ELF-1 (cell line): ENCODE measurements around the gene PAX8.

Experiments
- DNase-seq: peaks from one replicate; pipeline ENCODE4 v3.0.0-alpha.2; 2016; ENCODE audit warnings: low read depth, low spot score

Gene PAX8

DNA sequence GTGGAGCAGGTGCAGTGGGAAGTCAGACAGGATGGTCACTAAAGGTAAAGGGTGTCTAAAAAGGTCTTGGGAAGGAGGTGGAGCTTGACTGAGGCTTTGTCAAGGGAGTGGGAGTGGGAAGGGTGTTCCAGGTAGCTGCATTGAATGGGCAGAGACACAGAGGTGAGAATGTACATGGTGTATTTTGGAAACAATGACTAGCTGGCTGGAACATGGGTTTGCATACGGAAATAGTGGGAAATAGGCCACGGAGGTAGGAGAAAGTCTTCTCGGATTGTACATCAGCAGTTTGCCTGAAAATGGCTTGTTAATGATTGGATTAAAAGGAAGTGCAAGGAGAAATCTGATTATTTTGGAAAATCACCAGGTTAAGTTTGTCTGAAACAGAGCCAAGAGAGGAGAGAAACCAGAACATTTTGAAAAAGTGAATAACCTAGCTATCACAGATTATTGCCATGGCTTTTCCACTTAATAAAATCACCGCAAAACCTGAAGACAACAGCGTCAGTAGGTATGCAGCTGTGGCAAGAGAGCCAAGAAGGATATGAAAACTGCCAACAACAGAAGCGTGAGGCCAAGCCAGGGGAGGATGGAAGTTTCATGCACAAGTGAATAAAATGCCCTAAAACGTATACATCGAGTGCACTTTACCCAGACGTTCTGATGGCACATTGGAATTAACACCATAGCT is 13.9 kb downstream of the PAX8 start:
- DNase-seq, result no peak

DNA sequence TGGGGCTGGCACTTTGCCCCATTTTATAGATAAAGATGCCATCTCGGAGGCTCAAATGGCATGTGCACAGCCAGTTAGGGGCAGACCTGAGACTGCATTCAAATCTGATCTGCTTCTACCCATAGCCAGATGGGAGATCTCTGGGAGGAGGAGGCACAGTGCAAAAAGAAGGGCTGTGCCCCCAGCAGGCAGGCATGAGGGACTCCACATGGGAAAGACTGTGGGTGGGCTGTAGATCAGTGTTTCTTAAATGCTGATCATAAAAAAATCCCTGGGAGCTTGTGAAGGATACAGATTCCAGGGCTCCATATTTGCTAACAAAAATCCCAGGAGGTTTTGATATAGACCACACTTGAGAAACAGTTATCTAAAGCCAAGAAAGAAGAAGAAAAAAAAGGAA is 15.2 kb downstream of the PAX8 start:
- DNase-seq, result no peak

DNA sequence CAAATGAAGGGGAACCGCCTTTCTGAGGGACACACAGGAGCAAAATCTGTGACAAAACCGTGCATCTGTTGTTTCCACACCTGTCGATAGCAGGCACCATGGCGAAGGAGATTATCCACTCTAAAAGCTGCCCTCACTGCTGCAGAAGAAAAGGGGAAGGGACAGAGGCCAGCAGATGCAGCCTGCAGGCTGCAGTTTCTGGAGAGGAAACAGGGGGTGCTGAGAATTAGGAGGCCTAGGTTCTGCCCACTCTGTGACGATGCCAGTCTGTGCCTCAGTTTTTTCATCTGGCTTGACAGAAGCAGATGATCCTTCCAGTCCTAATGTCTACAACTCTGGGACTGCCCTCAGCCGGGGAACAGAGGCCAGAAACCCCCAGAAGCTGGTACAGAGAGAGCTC is 17.7 kb downstream of the PAX8 start:
- DNase-seq, result no peak

DNA sequence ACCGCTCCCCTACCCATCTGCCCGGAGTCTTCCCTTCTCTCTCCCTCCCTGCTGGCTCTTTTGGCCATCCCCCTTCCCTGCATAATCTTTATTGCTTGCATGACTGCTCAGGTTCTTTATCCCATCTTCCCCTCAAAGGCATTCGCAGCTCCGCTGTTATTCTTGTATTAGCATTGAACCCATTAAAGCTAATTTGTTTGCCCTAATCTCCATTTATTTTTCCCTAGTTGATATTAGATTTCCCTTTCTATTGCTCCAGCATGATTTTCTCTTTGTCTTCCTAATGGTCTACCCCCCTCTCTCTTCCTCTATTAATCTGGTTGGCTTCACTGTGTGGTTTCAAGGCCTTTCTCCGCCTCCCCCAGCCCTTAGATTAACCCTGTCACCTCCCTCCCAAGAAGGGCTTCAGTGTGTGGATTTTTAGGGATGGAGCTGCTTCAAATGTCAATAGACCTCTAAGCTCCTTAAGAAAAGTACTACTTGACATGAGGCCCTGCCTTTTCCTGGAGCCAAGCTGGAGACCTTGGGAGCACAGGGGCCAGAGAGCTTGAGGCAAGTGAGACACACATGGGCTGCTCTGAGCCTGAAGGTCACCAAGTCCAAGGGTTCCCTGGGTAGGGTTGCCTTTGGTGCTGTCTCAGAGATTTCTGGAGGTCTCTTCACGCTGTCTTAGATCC is 20.1 kb downstream of the PAX8 start:
- no peak for DNase-seq

DNA sequence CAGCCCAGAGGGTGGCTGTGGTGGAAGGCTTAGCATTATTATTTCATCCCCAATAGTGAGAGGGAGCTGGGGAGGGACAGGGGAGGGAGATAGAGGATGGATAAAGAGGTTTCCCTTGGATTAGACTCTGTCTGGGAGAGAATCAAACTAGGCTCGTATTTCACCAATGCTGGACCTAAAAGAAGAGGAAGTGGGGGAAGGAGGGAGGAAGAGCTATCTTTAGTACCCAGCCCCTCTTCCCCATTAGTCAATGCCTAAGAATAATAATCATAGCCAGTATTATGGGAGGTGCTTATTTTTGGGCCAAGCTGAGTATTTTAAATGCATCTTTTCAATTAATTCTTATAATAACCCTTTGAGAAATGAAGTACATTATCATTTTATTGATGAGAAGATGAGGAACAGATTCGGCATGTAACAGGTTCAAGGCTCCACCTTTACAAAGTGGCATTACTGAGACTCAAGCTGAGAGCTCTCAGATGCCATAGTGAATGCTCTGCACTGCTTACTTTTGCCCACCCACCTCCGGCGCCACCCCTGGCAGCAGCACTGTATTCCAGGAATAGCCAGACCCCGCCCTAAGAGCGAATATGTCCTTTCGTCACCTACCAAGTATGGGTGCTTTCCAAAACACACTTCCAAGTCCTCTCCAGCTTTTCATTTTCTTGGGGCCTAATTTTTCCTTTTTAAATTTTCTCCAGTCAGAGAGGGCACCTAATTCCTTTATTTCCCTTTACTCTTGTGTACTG is 21.0 kb downstream of the PAX8 start:
- DNase-seq, result no peak

DNA sequence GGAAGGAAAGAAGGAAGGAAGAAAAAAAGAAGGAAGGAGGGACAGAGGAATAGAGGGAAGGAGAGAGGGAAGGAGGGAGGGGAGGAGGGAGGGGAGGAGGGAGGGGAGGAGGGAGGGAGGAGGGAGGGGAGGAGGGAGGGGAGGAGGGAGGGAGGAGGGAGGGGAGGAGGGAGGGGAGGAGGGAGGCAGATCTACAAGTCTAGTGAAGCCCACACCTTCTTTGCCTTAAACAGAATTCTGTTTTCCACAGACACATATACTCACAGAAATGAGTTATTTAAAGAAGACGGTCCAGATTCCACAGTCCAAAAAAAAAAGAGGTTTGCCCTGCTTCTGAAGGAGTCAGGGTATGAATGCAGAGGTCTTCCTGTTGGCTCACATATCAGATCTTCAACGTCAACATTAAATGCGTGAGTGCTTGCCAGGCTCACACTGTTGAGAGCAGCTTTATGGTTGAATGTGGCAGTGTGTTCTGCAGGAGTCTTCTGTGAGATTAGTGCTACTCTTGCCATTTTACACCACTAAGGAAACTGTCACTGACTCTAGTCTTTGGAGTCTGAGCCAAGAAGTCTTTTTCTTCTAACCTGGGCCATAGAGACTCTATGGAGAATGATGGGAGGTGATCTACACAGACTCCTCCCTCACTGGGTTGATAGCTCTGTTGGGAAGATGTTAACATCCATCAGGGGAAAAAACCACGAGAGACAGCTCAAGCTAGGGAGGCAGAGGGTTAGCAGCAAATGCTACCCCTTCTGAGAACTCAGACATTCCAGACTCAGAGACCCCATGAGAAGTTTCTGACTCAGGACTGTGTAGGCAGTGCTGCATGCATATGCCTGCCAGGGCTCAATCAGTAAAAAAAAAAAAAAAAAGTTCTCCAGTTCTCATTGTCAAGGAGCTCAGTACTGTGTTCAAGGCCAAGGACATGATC is 23.3 kb downstream of the PAX8 start:
- no peak for DNase-seq

DNA sequence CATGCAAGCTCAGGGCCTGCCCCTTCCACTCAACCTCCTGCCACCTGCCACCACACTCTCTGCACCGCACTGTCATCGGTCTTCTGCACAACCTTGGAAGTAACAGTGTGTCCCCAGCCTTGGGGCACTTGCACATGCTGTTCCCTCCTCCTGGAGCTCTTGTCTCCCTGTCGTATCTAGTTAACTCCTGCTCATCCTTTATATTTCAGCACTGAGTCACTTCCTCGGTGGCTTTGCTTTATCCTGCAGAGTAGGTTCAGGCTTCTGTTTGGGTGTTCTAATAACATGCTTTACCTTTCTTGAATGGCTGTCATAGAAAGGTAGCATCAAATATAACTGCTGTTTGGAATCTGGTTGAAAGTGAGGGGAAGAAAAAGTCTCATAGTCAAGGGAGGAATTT is 25.3 kb downstream of the PAX8 start:
- no peak for DNase-seq

DNA sequence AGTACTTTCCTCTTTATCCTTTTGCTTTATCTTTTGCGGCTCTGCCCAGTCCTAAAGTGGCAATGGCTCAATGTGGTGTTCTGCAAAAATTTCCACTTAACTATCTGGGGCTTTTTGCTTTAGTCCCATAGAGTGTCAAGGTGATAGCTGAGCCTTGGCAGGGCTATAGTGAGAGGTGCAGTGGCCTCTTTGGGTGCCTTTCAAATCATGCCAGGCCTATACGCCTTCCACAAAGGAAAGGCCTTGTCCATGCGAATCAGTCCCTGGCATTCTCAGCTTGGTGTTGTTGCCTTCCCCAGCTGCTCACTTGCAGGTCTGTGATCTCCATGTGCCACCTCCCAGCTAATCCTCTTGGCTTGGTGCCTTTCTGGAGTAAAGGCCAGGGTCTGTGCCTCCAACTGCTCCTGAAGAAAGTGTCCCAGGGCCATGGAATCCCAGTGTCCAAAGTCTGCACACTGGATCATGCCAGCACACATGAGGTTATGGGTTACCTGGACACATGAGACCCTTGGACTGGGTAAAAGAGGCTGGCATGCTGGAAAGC is 26.6 kb downstream of the PAX8 start:
- no peak for DNase-seq

DNA sequence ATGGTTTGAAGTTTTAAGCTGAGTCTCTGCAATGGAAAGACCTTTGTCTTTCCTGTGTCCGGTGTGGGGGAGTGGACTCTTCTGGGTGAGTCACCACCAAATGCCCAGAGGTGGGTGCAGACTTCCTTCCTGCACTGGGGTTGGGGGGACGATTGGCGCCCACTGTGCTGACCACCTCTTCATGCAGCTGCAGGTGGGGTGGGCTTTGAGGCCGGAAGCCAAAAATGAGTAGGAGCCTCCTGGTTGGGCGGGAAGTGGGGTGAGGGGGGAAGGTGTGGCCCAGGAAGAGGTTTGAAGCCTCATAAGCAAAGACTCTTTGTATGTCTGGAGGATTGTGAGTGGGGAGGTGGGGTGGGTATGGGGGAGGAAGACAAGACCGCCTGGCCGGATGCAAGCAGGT is 27.6 kb downstream of the PAX8 start:
- DNase-seq, result no peak

DNA sequence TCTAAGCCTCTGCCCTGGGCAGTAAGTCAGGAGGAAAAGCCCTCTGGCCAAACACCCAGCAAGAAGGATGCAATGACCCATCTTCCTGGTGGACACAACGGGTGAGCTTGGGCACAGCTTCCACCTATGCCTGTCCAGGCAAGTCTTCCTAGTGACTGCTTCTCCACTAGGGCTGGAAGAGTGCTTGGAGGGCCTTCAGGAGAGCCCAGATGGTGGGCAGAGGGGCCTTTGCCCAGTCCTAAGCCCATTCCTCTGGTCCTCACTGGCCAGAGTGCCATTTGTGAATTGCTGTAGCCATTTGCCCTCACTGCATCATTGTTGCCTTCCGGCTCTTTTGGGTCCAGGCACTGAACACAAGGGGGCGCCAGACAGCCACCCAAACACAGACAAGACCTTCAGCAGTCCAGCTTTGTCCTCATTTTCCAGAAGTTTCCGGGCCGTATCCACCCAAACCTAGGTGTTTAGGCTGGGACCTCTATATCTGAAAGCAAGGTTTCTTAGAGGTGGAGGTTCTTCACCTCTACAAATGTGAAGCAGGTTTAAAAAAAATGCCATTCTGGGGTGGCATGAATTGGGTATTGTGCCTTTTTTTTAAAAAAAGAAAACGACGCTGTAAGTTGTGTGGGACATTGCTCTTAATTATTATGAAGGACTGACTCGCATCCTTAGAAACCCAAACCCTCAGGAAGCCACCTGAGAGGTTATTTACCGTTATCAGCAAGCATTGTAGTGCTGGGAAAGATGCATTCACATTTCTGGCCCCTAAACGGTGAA is 29.5 kb downstream of the PAX8 start:
- DNase-seq, result peak; percentile 94

DNA sequence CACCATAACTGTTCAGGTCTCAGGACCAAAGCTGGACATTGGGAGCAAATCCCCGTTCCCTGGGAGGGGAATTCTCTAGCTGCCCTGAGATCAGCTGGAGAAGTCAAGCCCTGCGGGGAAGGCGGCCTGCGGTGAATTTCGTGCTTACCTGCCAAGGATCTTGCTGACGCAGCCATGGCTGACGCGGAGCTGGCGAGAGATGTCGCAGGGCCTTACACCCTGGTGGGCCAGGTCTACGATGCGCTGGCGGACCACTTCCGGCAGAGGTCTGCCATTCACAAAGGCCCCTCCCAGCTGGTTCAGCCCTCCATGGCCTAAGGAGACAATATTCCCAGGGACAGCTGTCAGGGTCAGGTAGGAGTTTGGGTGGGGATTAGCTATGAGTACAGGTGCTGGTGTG is 32.1 kb downstream of the PAX8 start:
- no peak for DNase-seq

DNA sequence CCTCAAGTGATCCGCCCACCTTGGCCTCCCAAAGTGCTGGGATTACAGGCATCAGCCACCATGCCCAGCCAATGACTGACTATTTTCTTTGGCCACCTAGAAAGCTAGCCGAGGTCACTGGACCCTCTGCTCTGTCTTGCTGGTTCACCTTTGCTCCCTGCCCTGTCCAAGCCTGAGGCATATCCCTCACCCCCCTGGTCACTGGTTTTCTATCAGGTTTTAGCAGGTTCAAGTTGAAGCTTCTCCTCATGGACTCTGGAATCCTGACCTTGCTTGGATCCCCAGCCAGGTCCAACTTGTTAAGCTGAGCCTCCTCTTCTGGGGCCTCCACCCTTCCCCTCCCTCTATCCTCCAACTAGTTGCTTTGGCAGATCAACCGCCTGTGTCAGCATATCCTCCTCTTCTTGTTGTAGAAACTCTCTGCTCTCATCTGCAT is 33.4 kb downstream of the PAX8 start:
- DNase-seq, result no peak

DNA sequence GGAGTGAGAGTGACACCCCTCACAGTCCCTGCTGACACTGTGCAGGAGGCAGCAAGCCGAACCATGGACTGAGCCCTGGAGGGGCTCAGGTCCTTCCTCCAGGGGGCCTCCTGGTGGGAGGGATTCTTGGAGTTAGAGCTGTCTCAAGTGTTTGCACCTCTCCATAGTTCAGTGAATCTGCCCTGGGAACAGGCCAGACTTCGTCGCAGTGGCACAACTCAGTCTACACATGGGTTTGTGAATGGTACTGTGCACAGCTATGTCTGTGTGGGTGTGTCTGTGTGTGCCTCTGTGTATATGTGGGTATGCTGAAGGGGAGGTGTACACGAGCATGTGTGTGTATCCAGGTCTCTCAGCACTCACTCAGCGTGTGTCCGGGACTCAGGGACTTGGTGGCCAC is 36.4 kb downstream of the PAX8 start:
- no peak for DNase-seq

DNA sequence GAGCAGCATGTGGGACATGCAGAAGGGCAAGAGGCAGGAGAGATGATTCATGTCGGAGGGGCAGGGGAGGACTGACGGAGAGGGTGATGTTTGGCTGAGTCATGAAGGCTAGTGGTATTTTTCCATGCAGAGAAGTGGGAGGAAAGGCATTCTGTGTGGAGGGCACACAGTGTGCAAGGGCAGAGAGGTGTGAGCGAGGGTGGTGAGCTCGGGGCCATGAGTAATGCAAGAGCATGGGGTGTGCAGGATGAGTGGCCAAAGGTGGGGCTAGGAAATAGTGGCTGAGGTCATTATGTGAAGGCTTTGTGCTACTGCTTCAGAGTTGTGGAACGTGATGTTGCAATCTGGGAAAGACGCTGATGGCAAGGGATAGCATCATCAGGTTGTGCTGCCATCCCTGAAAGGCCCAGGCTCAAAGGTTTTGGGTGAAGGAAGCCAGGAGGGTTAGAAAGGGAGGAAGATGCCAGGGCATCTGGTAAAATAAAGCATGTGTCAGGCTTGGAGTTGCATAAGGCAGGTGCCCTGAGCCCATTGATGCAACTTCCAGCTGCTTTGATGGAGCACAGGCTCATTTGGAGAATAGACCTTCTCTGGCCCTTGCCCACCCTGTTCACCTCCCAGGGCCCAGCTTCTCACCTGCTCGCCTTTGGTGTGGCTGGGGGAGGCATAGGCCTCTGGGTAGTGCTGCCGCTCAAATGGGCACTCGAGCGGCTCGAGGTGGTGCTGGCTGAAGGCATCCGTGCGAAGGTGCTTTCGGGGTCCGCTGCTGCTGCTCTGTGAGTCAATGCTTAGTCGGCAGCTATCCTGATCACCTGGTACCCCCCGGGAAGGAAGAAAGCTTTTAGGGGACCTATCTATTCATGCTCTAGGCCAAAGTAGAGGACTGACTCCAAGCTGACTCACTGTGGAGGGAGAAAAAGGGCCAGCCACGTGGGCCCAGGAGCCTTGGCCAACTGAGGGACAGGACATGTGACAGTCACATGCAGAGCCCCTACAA is 37.5 kb downstream of the PAX8 start:
- peak; percentile 55 for DNase-seq

DNA sequence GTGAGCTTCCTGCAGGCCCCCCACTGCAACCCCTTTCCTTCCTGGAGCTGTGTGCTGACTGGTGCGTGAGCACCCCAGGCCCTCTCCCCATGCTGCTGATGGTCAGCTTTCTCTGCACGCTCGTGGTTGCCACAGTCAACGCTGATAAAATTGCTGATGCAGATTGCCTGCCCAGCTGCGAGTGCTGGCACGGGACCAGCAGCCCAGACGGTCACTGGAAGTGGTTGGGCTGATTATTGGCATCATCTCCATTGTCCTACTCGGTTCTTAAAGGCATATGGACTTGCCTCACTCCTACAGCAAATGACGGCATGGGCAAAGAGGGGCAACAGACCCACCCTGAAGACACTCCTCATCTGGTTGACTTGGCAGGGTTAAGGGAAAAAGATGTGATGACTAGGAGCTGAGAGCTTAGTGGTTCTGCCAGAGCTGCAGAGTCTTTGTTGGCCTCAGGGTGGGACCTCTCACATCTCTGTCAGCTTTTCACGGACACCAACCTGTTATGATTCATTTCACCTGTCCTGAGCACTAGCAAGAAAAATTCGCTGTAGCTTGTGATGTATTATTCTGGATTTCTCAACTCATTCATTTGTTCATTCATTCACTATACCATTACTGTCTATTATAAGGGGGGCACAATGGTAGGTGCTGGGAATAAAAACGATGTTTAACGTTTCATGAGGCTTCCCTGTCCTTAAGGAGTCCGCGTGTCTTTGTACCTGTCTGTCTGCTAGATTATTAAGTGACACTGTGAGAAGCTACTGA is 38.4 kb downstream of the PAX8 start:
- DNase-seq, result no peak

DNA sequence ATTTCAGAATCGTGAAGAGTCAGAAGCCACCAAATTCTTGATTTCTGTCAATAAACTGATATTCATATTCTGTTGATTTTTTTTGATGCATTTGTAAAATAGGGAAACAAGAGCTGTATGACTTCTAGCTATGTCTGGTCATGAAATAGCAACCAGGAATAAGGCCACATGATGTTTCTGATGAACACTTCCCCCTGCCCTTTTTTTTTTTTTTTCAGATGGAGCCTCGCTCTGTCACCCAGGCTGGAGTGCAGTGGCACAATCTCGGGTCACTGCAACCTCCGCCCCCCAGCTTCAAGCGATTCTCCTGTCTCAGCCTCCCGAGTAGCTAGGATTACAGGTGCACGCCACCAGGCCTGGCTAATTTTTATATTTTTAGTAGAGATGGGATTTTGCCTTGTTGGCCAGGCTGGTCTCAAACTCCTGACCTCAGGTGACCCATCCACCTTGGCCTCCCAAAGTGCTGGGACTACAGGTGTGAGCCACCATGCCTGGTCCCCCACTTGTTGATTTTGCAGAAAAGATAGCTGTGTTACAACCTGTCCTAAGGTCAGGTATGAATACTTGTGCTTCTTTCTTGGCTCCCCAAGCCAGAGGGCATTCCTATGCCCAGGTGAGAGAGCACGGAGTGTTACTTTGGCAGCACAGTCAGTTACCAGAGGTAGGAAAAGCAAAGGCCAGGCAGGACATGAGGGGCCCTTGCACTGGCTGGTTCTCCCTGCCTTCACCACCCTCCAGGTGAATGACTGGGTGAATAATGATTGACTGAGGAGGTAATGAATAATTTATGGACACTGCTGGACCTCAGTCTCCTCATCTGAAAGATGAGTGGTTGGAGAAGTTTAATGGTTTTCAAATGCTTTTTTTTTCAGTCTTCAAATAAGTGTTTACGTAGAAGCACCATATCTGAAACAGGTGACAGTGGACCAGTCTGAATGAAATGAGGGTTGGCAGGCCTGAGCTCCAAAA is 39.6 kb downstream of the PAX8 start:
- DNase-seq, result no peak

DNA sequence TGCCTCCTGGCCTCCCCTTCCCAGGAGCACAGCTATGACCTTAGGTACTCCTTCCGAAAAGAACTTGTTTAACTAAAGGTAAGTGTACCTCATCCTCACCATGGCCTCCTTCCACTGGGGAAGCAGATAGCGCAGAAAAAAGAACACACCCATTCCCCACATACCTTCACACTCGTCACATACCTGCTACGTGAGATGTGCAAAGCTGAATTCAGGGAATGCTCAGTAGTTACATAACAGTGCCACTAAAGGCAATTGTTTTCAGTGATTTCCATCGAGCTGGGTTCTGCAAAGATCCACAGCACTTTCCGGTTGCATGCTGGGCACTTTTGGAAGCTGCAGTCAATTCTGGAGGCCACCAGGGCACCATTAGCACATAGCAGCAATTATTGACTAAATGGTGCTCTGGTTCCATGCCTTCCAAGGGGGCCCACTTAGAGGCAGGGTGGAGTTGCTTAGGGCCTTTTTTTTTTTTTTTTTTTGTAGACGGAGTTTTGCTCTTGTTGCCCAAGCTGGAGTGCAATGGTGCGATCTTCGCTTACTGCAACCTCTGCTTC is 41.0 kb downstream of the PAX8 start:
- DNase-seq, result no peak
